Spleen (tissue), 11 donors: ENCODE results near the gene DIDO1. TPM values are rescaled to one million over a fixed set of nuclear protein-coding genes. Genes with fewer than 3 reads are reported as not detected.

ENCODE experiments used
- DNase-seq: peaks from one replicate; pipeline ENCODE4 v3.0.0-alpha.2; 2020
- H3K27ac ChIP-seq, 8 donors: fragments of 200-600 bp; sonication (generic) in 7 of 8; 1 replicate in 4 of 8; 2 replicates in 4 of 8; pipeline versions ENCODE4 v1.5.0 to v1.8.0; 2016 to 2021; ENCODE audit warnings: inconsistent platforms in 4 of 8, mild to moderate bottlenecking in 4 of 8, moderate library complexity in 1 of 8
- H3K27me3 ChIP-seq, 7 donors: fragments of 200-600 bp; sonication (generic) in 6 of 7; replicated peaks in 1 of 7; 1 replicate in 4 of 7; 2 replicates in 3 of 7; pipeline versions ENCODE4 v1.5.0 to v1.8.0; 2016 to 2021; ENCODE audit warnings: inconsistent platforms in 3 of 7, mild to moderate bottlenecking in 1 of 7
- H3K36me3 ChIP-seq, 6 donors: fragments of 200-600 bp; sonication (generic) in 5 of 6; 1 replicate in 4 of 6; 2 replicates in 2 of 6; pipeline versions ENCODE4 v1.5.0 to v1.8.0; 2016 to 2021; ENCODE audit warnings: inconsistent platforms in 2 of 6
- H3K4me1 ChIP-seq, 6 donors: fragments of 200-600 bp; sonication (generic) in 5 of 6; 1 replicate in 3 of 6; 2 replicates in 3 of 6; pipeline versions ENCODE4 v1.5.0 to v1.8.0; 2016 to 2021; ENCODE audit warnings: inconsistent platforms in 3 of 6
- H3K4me3 ChIP-seq, 8 donors: fragments of 200-600 bp; sonication (generic) in 7 of 8; 1 replicate in 4 of 8; 2 replicates in 4 of 8; pipeline versions ENCODE4 v1.5.0 to v1.8.0; 2016 to 2021; ENCODE audit warnings: inconsistent platforms in 4 of 8, mild to moderate bottlenecking in 4 of 8, moderate library complexity in 2 of 8
- H3K9me3 ChIP-seq, 8 donors: fragments of 200-600 bp; sonication (generic) in 7 of 8; 1 replicate in 4 of 8; 2 replicates in 4 of 8; pipeline versions ENCODE4 v1.5.0 to v1.8.0; 2016 to 2021; ENCODE audit warnings: inconsistent platforms in 4 of 8
- CTCF ChIP-seq, 11 experiments: fragments of 200-600 bp in 7 of 11; fragments of 450-650 bp in 4 of 11; sonication (generic) in 4 of 11; IDR thresholded peaks in 8 of 11; conservative IDR thresholded peaks in 3 of 11; 1 replicate in 7 of 11; 2 replicates in 4 of 11; pipeline versions ENCODE4 v1.4.0 to v1.8.0; 2016 to 2021; ENCODE audit warnings: antibody characterized with exemption in 11 of 11, inconsistent platforms in 4 of 11, mild to moderate bottlenecking in 1 of 11
- POLR2A ChIP-seq, 3 donors: fragments of 450-650 bp; IDR thresholded peaks; one replicate each; pipeline ENCODE4 v1.5.1; 2017; ENCODE audit warnings: antibody characterized with exemption in 3 of 3, mild to moderate bottlenecking in 1 of 3
- POLR2AphosphoS5 ChIP-seq, 3 donors: sonication (generic); formaldehyde crosslinking; IDR thresholded peaks; one replicate each; pipeline ENCODE4 v1.5.1; 2017; ENCODE audit warnings: antibody characterized with exemption in 3 of 3
- WGBS, 5 donors: extraction: QIAGEN DNeasy Blood & Tissue Kit in 3 of 5; methylation state at CpG; one replicate each; pipeline versions ENCODE4 v1.1.5 to v1.1.7; 2013 to 2018; 5-methylcytosine and 5-hydroxymethylcytosine counted together
- intact Hi-C: fragments of 100-400 bp; cut with DNase I; formaldehyde crosslinking; loops from one replicate; pipeline ENCODE4 v1.15.0; 2023; ENCODE audit warnings: low total_unique reads
- polyA plus RNA-seq, 3 donors: library from polyadenylated mRNA; stranded (reverse); fragments of 200-250 nt; gene quantifications; one replicate each; pipeline ENCODE4 v1.2.1, GENCODE V29; 2013
- total RNA-seq, 7 donors: library from RNA; depleted of rRNA in 3 of 7; stranded (reverse); fragments of >200 nt in 3 of 7; fragmentation: NEBNext Ultra II Directional in 4 of 7; extraction: Animal tissue kit (Norgen Biotek cat#: 25700) in 4 of 7; gene quantifications; one replicate each; pipeline versions ENCODE4 v1.1.0 to v1.2.1, GENCODE V29; 2016 to 2021
- donor health status: healthy with polysubstance abuse.
- donor health status: DM: no; HTN: no; CAD: no; lungs with moderate emphysema.
- donor health status: DM: no; HTN: no; CAD: no.
- donor health status: Bipolar disorder and iron deficiency.
- donor health status: healthy.
- donor health status: DM: no; HTN: no; CAD: no.
- donor health status: DM: yes; HTN: yes; CAD: no.

Gene DIDO1
- total and polyA plus RNA-seq, 10 donors = 17.4 to 79.6 (median 66.9) TPM

GRCh38 chr20:62952968-62953838 lies 26.9 kb upstream of the DIDO1 start:
- Histone ChIP-seq H3K27me3 (no peaks in the 10 kb centered on the region), H3K27ac (peak overlapping the region; percentile 78 to 92 (median 88)), H3K36me3 (peaks cover 0 to 51% (median 20%) of the 10 kb centered on the region in 6 donors), H3K4me1 (peaks cover 22 to 59% (median 39%) of the 10 kb centered on the region in 6 donors), H3K4me3 (peak overlapping the region; percentile 16 to 76 (median 42)), H3K9me3 (no peaks in the 10 kb centered on the region)
- intact Hi-C loops = no loop called here
- 22 to 48% (median 30%) methylated on average over 14 to 19 of the region's 19 CpGs for WGBS, 5 donors
- peak; percentile 82 for DNase-seq
- TF ChIP-seq POLR2AphosphoS5 (IDR thresholded peaks at IDR 0.05) = no peak
- peak in 1 of 11 experiments; percentile 6 for TF ChIP-seq CTCF (IDR thresholded peaks at IDR 0.05 in 8 of 11, conservative IDR thresholded peaks at IDR 0.05 in 3 of 11)

- intact Hi-C loops = no loop called here
- Histone ChIP-seq H3K4me1 (peaks cover 22 to 59% (median 39%) of the 10 kb centered on the region in 6 donors), H3K4me3 (peak within 1 kb of the TSS; percentile 16 to 76 (median 42)), H3K9me3 (no peaks in the 10 kb centered on the region), H3K27me3 (no peaks in the 10 kb centered on the region), H3K36me3 (peaks cover 0 to 51% (median 20%) of the 10 kb centered on the region in 6 donors), H3K27ac (peak within 1 kb of the TSS; percentile 78 to 92 (median 88))
- peak; percentile 68 to 82 (median 80) for TF ChIP-seq POLR2AphosphoS5 (IDR thresholded peaks at IDR 0.05)
- peak in 6 of 11 experiments; percentile 27 to 52 (median 44) for TF ChIP-seq CTCF (IDR thresholded peaks at IDR 0.05 in 8 of 11, conservative IDR thresholded peaks at IDR 0.05 in 3 of 11)
- TF ChIP-seq POLR2A (IDR thresholded peaks at IDR 0.05) = no peak
- peak; percentile 94 for DNase-seq
- 3 to 7% (median 4%) methylated on average over 11 to 37 of the region's 37 CpGs for WGBS, 5 donors
Measured at GRCh38 chr20:62952373-62952967, 26.2 kb upstream of the DIDO1 start, which contains the start of gene SLC17A9. Gene SLC17A9 (plus strand): TSS chr20:62952709. CDS start chr20:62952831, 122 bp downstream.

- WGBS, 5 donors = 70 to 88% (median 85%) methylated on average over 3 to 8 of the region's 8 CpGs
- intact Hi-C loops = no loop called here
- TF ChIP-seq POLR2AphosphoS5 (IDR thresholded peaks at IDR 0.05) = no peak
- TF ChIP-seq POLR2A (IDR thresholded peaks at IDR 0.05) = no peak
- TF ChIP-seq CTCF (IDR thresholded peaks at IDR 0.05 in 8 of 11, conservative IDR thresholded peaks at IDR 0.05 in 3 of 11) = no peak
- Histone ChIP-seq H3K27me3 (no peaks in the 10 kb centered on the region), H3K9me3 (no peaks in the 10 kb centered on the region), H3K36me3 (peaks cover 0 to 51% (median 22%) of the 10 kb centered on the region in 6 donors), H3K4me1 (peaks cover 22 to 59% (median 39%) of the 10 kb centered on the region in 6 donors), H3K4me3 (peak overlapping the region in 7 of 8 donors; percentile 25 to 76 (median 47)), H3K27ac (peak overlapping the region; percentile 78 to 92 (median 88))
- peak; percentile 78 for DNase-seq
Measured at GRCh38 chr20:62951896-62952372, 25.6 kb upstream of the DIDO1 start.
